Measurements from ENCODE around the gene C5orf52. TPM values are rescaled to one million over a fixed set of nuclear protein-coding genes. Genes with fewer than 3 reads are reported as not detected.

C5orf52 gene
- total RNA-seq, 2 donors from 2014 or later = not detected

DNA sequence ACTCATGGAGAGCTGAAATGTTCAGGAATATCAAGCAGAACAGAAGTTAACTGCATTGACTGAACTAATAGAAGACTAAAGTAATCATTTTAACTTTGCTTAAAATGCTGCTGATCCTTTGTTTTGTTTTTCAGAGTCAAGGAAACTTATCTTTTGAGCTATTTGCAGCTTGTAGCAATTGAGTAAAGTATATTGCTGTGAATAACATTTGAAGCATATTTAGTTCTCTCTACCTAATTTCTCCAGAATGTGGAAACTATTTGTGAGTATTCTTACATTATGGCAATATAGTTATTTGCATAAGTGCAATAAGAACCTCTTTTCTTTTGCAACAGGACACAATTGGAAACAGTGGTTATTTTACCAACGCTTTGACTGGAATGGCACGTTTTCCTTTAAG lies 13.8 kb upstream of the C5orf52 start:
- DNase-seq (ENCODE audit: low spot score) = no peak
- Histone ChIP-seq H3K9me3 (peaks cover 0 to 10% of the 10 kb centered on the region in 2 donors), H3K36me3 (no peaks in the 10 kb centered on the region), H3K27ac (no peak overlapping the region), H3K27me3 (no peaks in the 10 kb centered on the region), H3K4me1 (no peaks in the 10 kb centered on the region), H3K4me3 (no peak overlapping the region)
- TF ChIP-seq, protein P1, sequence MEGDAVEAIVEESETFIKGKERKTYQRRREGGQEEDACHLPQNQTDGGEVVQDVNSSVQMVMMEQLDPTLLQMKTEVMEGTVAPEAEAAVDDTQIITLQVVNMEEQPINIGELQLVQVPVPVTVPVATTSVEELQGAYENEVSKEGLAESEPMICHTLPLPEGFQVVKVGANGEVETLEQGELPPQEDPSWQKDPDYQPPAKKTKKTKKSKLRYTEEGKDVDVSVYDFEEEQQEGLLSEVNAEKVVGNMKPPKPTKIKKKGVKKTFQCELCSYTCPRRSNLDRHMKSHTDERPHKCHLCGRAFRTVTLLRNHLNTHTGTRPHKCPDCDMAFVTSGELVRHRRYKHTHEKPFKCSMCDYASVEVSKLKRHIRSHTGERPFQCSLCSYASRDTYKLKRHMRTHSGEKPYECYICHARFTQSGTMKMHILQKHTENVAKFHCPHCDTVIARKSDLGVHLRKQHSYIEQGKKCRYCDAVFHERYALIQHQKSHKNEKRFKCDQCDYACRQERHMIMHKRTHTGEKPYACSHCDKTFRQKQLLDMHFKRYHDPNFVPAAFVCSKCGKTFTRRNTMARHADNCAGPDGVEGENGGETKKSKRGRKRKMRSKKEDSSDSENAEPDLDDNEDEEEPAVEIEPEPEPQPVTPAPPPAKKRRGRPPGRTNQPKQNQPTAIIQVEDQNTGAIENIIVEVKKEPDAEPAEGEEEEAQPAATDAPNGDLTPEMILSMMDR (IDR thresholded peaks at IDR 0.05) = no peak

DNA sequence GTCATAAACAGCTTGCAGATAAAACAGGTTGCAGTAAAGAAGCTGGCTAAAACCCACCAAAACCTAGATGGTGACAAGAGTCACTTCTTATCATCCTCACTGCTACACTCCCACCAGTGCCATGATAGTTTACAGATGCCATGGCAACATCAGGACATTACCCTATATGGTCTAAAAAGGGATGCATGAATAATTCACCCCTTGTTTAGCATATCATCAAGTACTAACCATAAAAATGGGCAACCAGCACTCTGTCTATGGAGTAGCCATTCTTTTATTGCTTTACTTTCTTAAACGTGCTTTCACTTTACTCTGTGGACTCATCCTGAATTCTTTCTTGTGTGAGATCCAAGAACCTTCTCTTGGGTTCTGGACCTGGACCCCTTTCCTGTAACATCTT lies 12.4 kb upstream of the C5orf52 start:
- no peak for DNase-seq (ENCODE audit: low spot score)
- no peaks in the 10 kb centered on the region for H3K27me3 ChIP-seq
- no peak overlapping the region for H3K27ac ChIP-seq
- H3K4me1 ChIP-seq = no peaks in the 10 kb centered on the region
- H3K9me3 ChIP-seq = peaks cover 0 to 10% of the 10 kb centered on the region in 2 donors
- TF ChIP-seq, protein P1 (IDR thresholded peaks at IDR 0.05) = no peak
- H3K36me3 ChIP-seq = no peaks in the 10 kb centered on the region
- no peak overlapping the region for H3K4me3 ChIP-seq

DNA sequence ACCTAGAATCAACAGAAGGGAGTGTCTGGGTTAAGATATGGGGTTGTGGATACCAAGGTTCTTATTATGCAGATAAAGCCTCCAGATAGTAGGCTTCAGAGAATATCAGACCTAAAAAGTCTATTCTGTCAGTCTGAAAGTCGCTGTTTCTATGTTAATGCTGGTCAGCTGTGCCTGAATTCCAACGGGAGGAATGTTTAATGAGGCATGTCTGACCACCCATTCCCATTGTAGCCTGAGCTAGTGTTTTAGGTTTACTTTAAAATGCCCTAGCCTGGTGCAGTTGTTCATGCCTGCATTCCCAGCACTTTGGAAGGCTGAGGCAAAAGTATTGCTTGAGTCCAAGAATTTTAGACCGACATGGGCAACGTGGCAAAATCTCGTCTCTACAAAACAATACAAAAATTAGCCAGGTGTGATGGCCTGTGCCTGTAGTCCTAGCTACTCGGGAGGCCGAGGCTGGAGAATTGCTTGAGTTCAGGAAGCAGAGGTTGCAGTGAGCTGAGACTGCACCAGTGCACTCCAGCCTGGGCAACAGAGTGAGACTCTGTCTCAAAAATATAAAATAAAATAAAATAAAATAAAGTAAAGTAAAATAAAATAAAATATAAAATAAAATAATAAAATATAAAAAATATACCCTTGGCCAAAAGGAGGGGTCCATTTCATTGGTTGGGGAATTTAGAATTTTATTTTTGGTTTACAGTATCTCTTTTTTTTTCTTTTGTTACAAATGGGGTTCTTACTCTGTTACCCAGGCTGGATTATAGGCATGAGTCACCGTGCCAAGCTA lies 11.3 kb upstream of the C5orf52 start:
- no peaks in the 10 kb centered on the region for H3K36me3 ChIP-seq
- no peaks in the 10 kb centered on the region for H3K4me1 ChIP-seq
- no peak for DNase-seq (ENCODE audit: low spot score)
- H3K27me3 ChIP-seq = no peaks in the 10 kb centered on the region
- TF ChIP-seq, protein P1 (IDR thresholded peaks at IDR 0.05) = no peak
- peaks cover 0 to 10% of the 10 kb centered on the region in 2 donors for H3K9me3 ChIP-seq
- no peak overlapping the region for H3K4me3 ChIP-seq
- H3K27ac ChIP-seq = no peak overlapping the region

DNA sequence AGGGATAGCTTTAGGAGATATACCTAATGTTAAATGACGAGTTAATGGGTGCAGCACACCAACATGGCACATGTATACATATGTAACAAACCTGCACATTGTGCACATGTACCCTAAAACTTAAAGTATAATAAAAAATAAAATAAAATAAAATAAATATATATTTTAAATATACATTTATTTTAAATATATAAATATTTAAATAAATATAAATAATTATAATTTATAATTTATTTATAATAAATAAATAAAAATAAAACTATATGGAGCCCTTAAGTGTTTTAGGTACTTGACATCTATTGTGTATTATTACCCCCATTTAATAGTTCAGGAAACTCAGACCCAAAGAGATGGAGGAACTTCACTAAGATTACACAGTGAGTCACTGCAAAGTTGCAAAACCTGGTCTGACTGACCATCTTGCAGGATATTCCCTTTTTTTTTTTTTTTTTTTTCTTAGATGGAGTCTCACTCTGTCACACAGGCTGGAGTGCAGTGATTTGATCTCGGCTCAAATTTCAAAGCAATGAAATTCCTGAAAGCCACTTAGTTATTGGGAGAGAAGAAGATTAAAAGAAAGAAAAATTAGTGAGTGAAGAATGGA lies 5.8 kb upstream of the C5orf52 start:
- Histone ChIP-seq H3K36me3 (no peaks in the 10 kb centered on the region), H3K27ac (no peak overlapping the region), H3K4me3 (no peak overlapping the region), H3K4me1 (no peaks in the 10 kb centered on the region), H3K9me3 (no peaks in the 10 kb centered on the region), H3K27me3 (no peaks in the 10 kb centered on the region)
- no peak for DNase-seq (ENCODE audit: low spot score)
- TF ChIP-seq, protein P1 (IDR thresholded peaks at IDR 0.05) = no peak

DNA sequence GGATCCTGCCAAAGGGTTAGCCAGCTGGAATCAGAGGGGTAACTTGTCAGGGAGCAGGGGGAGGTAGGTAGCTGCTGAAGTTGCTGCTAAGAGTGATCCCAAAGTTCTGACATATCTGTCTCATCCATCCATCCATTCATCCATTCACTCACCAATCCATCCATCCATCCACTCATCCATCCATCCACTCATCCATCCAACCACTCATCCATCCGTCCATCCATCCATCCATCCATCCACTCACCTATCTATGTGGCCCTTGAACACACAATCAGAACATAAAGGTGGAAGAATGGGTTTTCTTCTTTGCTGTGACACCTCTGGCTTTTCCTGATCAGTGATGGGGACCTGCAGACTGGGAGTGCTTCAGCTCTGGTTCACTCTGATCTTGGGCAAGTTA lies 3.0 kb upstream of the C5orf52 start:
- TF ChIP-seq, protein P1 (IDR thresholded peaks at IDR 0.05) = no peak
- Histone ChIP-seq H3K27me3 (no peaks in the 10 kb centered on the region), H3K9me3 (no peaks in the 10 kb centered on the region), H3K27ac (no peak overlapping the region), H3K4me3 (no peak overlapping the region), H3K36me3 (no peaks in the 10 kb centered on the region), H3K4me1 (peaks cover 0 to 7% of the 10 kb centered on the region in 2 donors)
- no peak for DNase-seq (ENCODE audit: low spot score)
